ENCODE results near the gene SYCP2. TPM values are rescaled to one million over a fixed set of nuclear protein-coding genes. Genes with fewer than 3 reads are reported as not detected.

Gene SYCP2
- total and polyA plus RNA-seq, 2 of the 8 experiments (the other 6 are each of a cell fraction or from before 2014, with no cell fraction given): 0.02 to 0.50 TPM

- H2AFZ ChIP-seq (ENCODE audit: low read length): no peak overlapping the region
- no peak overlapping the region for H4K5ac ChIP-seq (ENCODE audit: insufficient read length, low read depth, low read length)
- H2BK20ac ChIP-seq (ENCODE audit: low read length): no peak overlapping the region
- DNase-seq (ENCODE audit: low read depth in 1 of 2, low spot score in 2 of 2) (no peak), FAIRE-seq (no peak)
- H3K4ac ChIP-seq (replicated peaks; ENCODE audit: insufficient read length, low read depth, low read length): no peak overlapping the region
- H3K18ac ChIP-seq (ENCODE audit: extremely low read depth, low read length): no peak overlapping the region
- H2AK5ac ChIP-seq (ENCODE audit: low read depth, low read length): no peak overlapping the region
- H3K23ac ChIP-seq (ENCODE audit: insufficient read length): no peak overlapping the region
- no peak overlapping the region for H3K4me2 ChIP-seq (ENCODE audit: insufficient read depth in 1 of 2, low read depth in 2 of 2, low read length in 2 of 2)
- H3K23me2 ChIP-seq (ENCODE audit: low read depth, low read length): no peaks in the 10 kb centered on the region
- no peak overlapping the region for H3K56ac ChIP-seq (replicated peaks; ENCODE audit: insufficient read length, low read depth, low read length)
- no peak overlapping the region for H3K9ac ChIP-seq (replicated peaks in 1 of 4; ENCODE audit: extremely low read depth in 1 of 4, low read depth in 3 of 4, low read length in 3 of 4)
- H4K91ac ChIP-seq (replicated peaks; ENCODE audit: insufficient read length, low read length): no peak overlapping the region
- H2BK5ac ChIP-seq (ENCODE audit: low read depth, low read length): no peak overlapping the region
- TF ChIP-seq KDM5A (IDR thresholded peaks at IDR 0.05; ENCODE audit: low read length) (no peak), TEAD4 (IDR thresholded peaks at IDR 0.05; ENCODE audit: low read depth, low read length) (no peak), SP2 (IDR thresholded peaks at IDR 0.05; ENCODE audit: low read length) (no peak)
- H3K27ac ChIP-seq (ENCODE audit: low read depth, low read length): no peak overlapping the region
- CTCF ChIA-PET (ENCODE audit: partially characterized antibody): no interaction called here
- POLR2A ChIA-PET (ENCODE audit: partially characterized antibody): no interaction called here
- H4K20me1 ChIP-seq (replicated peaks in 1 of 2; ENCODE audit: control insufficient read depth in 1 of 2, insufficient read depth in 2 of 2, low read length in 2 of 2): peaks cover 0 to 1% of the 10 kb centered on the region in 2 experiments
- peaks cover 0 to 7% (median 0%) of the 10 kb centered on the region in 4 experiments; a peak in 1 of 7 replicates for H3K4me1 ChIP-seq (replicated peaks in 1 of 4; ENCODE audit: control insufficient read depth in 3 of 4, insufficient read depth in 4 of 4, low read length in 3 of 4)
- no peaks in the 10 kb centered on the region; a peak in 1 of 7 replicates for H3K27me3 ChIP-seq (replicated peaks in 1 of 4; ENCODE audit: control insufficient read depth in 3 of 4, extremely low read depth in 1 of 4, insufficient read depth in 3 of 4, low read length in 3 of 4)
- WGBS, 2 experiments (ENCODE audit: extremely low coverage in 1 of 2, insufficient coverage in 1 of 2, insufficient read length in 1 of 2, insufficient replicate concordance in 2 of 2, low coverage in 1 of 2, low lambda C conversion rate in 2 of 2, missing lambda C conversion rate in 1 of 2): 69% methylated on average over 3 of the region's 19 CpGs; no CpG with 5 or more reads in 1 of the 2 experiments
- no peak overlapping the region for H4K8ac ChIP-seq (ENCODE audit: extremely low read depth, insufficient read depth, low read length)
- no peak overlapping the region for H2BK120ac ChIP-seq (replicated peaks; ENCODE audit: low read depth, low read length)
- no peak overlapping the region for H2BK12ac ChIP-seq (ENCODE audit: low read depth, low read length)
- no peak overlapping the region for H3K14ac ChIP-seq (ENCODE audit: insufficient read length)
- no peaks in the 10 kb centered on the region for H3K79me1 ChIP-seq (ENCODE audit: low read depth, low read length)
- no peak overlapping the region for H2BK15ac ChIP-seq (ENCODE audit: low read length)
- H3K9me3 ChIP-seq (ENCODE audit: insufficient read depth in 2 of 2, low read depth in 1 of 2, low read length in 1 of 2): peaks cover 89 to 98% of the 10 kb centered on the region in 2 experiments
- H3K4me3 ChIP-seq (ENCODE audit: extremely low read depth in 1 of 4, insufficient read depth in 2 of 4, low read depth in 3 of 4, low read length in 4 of 4): no peak overlapping the region
- no peaks in the 10 kb centered on the region for H3K79me2 ChIP-seq (ENCODE audit: control insufficient read depth in 1 of 2, insufficient read depth in 2 of 2, low read length in 2 of 2)
- H3K36me3 ChIP-seq (ENCODE audit: control insufficient read depth in 2 of 4, insufficient read depth in 4 of 4, low read length in 3 of 4): no peaks in the 10 kb centered on the region; a peak in 1 of 8 replicates
Measured at GRCh38 chr20:59821788-59822187, 111.6 kb downstream of the SYCP2 start.

Measured in H1 (cell line).